K562 (cell line): ENCODE data around the gene DNAJB14. TPM values are rescaled to one million over a fixed set of nuclear protein-coding genes. Genes with fewer than 3 reads are reported as not detected.
A peak's percentile ranks its signal among the peaks of the same experiment; 100 is the strongest.

Experiments used
- BHLHE40 ChIP-seq: IDR thresholded peaks from 2 replicates; pipeline ENCODE4 v1.6.1; 2011; ENCODE audit warnings: low read length, improper control_type of control experiment
- CC2D1A ChIP-seq: fragments of 450-650 bp; IDR thresholded peaks from 2 replicates; pipeline ENCODE4 v1.6.1; 2017; ENCODE audit warnings: mild to moderate bottlenecking
- EP400 ChIP-seq: fragments of 450-650 bp; IDR thresholded peaks from 2 replicates; pipeline ENCODE4 v1.6.1; 2017; ENCODE audit warnings: antibody characterized with exemption, mild to moderate bottlenecking, moderate library complexity
- ETV5 ChIP-seq: sonication (generic); formaldehyde crosslinking; IDR thresholded peaks from 2 replicates; pipeline ENCODE4 v1.4.0; 2020; ENCODE audit warnings: low read depth, mild to moderate bottlenecking, missing genetic modification reagents
- HDAC1 ChIP-seq, 2 experiments: fragments of 450-650 bp; IDR thresholded peaks; 2 replicates each; pipeline ENCODE4 v1.6.1; 2016 to 2017; ENCODE audit warnings: inconsistent platforms in 1 of 2, mild to moderate bottlenecking in 1 of 2, moderate library complexity in 1 of 2
- JUND ChIP-seq, 2 experiments: IDR thresholded peaks; 2 replicates in 1 of 2; 3 replicates in 1 of 2; pipeline ENCODE4 v1.6.1; 2011; ENCODE audit warnings: borderline replicate concordance in 2 of 2, low read depth in 2 of 2, low read length in 2 of 2, improper control_type of control experiment in 1 of 2, missing biosample characterization in 1 of 2, missing genetic modification characterization in 1 of 2, missing genetic modification reagents in 1 of 2
- MITF ChIP-seq: IDR thresholded peaks from 2 replicates; pipeline ENCODE4 v1.6.1; 2014; ENCODE audit warnings: antibody characterized with exemption
- MTA2 ChIP-seq: fragments of 450-650 bp; IDR thresholded peaks from 2 replicates; pipeline ENCODE4 v1.6.1; 2016; ENCODE audit warnings: low read depth
- NR2C2 ChIP-seq, 2 experiments: fragments of 200-800 bp in 1 of 2; sonication (Bioruptor generic) in 1 of 2; sonication (generic) in 1 of 2; formaldehyde crosslinking in 1 of 2; IDR thresholded peaks; 2 replicates each; pipeline versions ENCODE4 v1.6.1 to v1.8.0; 2016 to 2022; ENCODE audit warnings: mild to moderate bottlenecking in 1 of 2, missing compliant biosample characterization in 1 of 2, missing genetic modification characterization in 1 of 2, missing genetic modification reagents in 1 of 2
- PHB ChIP-seq: fragments of 250-450 bp; sonication (Bioruptor Pico); IDR thresholded peaks from 2 replicates; pipeline ENCODE4 v1.5.0; 2021
- TAF9B ChIP-seq: fragments of 450-650 bp; IDR thresholded peaks from 2 replicates; pipeline ENCODE4 v1.6.1; 2018; ENCODE audit warnings: mild to moderate bottlenecking; ENCODE audit not compliant: partially characterized antibody
- ZNF280A ChIP-seq: fragments of 450-650 bp; IDR thresholded peaks from 2 replicates; pipeline ENCODE4 v1.6.1; 2018; ENCODE audit warnings: mild to moderate bottlenecking, low read depth; ENCODE audit not compliant: partially characterized antibody
- polyA plus RNA-seq, 8 experiments: library from polyadenylated mRNA; depleted of rRNA in 4 of 8; stranded (reverse) in 5 of 8; unstranded in 3 of 8; fragments of >200 nt; fragmentation: Nextera tagmentation in 2 of 8; fragmentation: Illumina TruSeq in 1 of 8; extraction: Ambion mirVana in 2 of 8; extraction: Trizol in 1 of 8; gene quantifications; 2 replicates each; pipeline versions ENCODE4 v1.2.1 to v1.2.3, GENCODE V29; 2011 to 2014; ENCODE audit warnings: inconsistent platforms in 1 of 8, missing spikeins in 1 of 8
- total RNA-seq, 7 experiments: library from RNA; depleted of rRNA in 6 of 7; stranded (reverse); fragments of >200 nt in 6 of 7; fragmentation: Illumina TruSeq in 2 of 7; extraction: Trizol in 2 of 7; gene quantifications; 2 replicates each; pipeline versions ENCODE4 v1.2.1 to v1.2.3, GENCODE V29; 2011 to 2021; ENCODE audit warnings: low replicate concordance in 1 of 7
- TF ChIP-seq, protein P1 (sequence below), 3 experiments: fragments of 200-800 bp in 1 of 3; sonication (Bioruptor generic) in 1 of 3; sonication (generic) in 1 of 3; formaldehyde crosslinking in 1 of 3; IDR thresholded peaks; 2 replicates each; pipeline versions ENCODE4 v1.6.1 to v1.8.0; 2016 to 2022; ENCODE audit warnings: mild to moderate bottlenecking in 2 of 3, missing compliant biosample characterization in 2 of 3, missing genetic modification characterization in 2 of 3, missing genetic modification reagents in 1 of 3
- TF ChIP-seq, protein P2 (sequence below): fragments of 450-650 bp; conservative IDR thresholded peaks from 2 replicates; pipeline ENCODE4 v1.6.1; 2016; ENCODE audit warnings: missing genetic modification characterization, low read depth, mild to moderate bottlenecking, missing compliant biosample characterization, moderate library complexity
- TF ChIP-seq, protein P3 (sequence below): fragments of 250-450 bp; sonication (Bioruptor Pico); IDR thresholded peaks from 2 replicates; pipeline ENCODE4 v1.4.0; 2020
- TF ChIP-seq, protein P4 (sequence below): sonication (generic); formaldehyde crosslinking; IDR thresholded peaks from 2 replicates; pipeline ENCODE4 v1.9.0; 2022; ENCODE audit warnings: mild to moderate bottlenecking, missing genetic modification reagents

The DNAJB14 gene
- total and polyA plus RNA-seq, 9 of the 15 experiments (the other 6 are each of a cell fraction or from before 2014, with no cell fraction given), result 5.5 to 28.0 (median 12.7) TPM

GRCh38 chr4:99894161-99894997, 52.0 kb downstream of the DNAJB14 start, which contains the start of gene LAMTOR3 (continued):
- TF ChIP-seq, protein P1, sequence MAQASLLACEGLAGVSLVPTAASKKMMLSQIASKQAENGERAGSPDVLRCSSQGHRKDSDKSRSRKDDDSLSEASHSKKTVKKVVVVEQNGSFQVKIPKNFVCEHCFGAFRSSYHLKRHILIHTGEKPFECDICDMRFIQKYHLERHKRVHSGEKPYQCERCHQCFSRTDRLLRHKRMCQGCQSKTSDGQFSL (CRISPR knock-in tag; IDR thresholded peaks at IDR 0.05), result 0 out of 2 replicates have a peak, but pooled peaks have one; percentile 60
- TF ChIP-seq, protein P1 (tag; IDR thresholded peaks at IDR 0.05), result 0 out of 4 replicates have a peak, but pooled peaks of 1 of the 2 experiments have one; percentile 42
- TF ChIP-seq TAF9B (peak; percentile 45), HDAC1 (IDR thresholded peaks at IDR 0.05) (peak in 1 of 2 experiments; percentile 92; a peak in 3 of 4 replicates), CC2D1A (0 out of 2 replicates have a peak, but pooled peaks have one; percentile 44), NR2C2 (CRISPR knock-in tag; IDR thresholded peaks at IDR 0.05) (peak; percentile 96), NR2C2 (tag; IDR thresholded peaks at IDR 0.05) (peak; percentile 99), PHB (CRISPR knock-in tag) (no peak), ZNF280A (no peak), MITF (peak; percentile 86), ETV5 (no peak), MTA2 (peak; percentile 22; the same call in 1 of the 2 replicates), BHLHE40 (peak; percentile 54; the same call in 1 of the 2 replicates), EP400 (peak; percentile 27; the same call in 1 of the 2 replicates), JUND (IDR thresholded peaks at IDR 0.05; ENCODE audit: borderline replicate concordance, low read depth, low read length) (peak; percentile 44; the same call in 1 of the 2 replicates), JUND (tag; IDR thresholded peaks at IDR 0.05; ENCODE audit: borderline replicate concordance, low read depth, low read length) (no peak; the same call in 2 of the 3 replicates)
- TF ChIP-seq, protein P2, sequence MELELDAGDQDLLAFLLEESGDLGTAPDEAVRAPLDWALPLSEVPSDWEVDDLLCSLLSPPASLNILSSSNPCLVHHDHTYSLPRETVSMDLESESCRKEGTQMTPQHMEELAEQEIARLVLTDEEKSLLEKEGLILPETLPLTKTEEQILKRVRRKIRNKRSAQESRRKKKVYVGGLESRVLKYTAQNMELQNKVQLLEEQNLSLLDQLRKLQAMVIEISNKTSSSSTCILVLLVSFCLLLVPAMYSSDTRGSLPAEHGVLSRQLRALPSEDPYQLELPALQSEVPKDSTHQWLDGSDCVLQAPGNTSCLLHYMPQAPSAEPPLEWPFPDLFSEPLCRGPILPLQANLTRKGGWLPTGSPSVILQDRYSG (tag), result no peak
- TF ChIP-seq, protein P3, sequence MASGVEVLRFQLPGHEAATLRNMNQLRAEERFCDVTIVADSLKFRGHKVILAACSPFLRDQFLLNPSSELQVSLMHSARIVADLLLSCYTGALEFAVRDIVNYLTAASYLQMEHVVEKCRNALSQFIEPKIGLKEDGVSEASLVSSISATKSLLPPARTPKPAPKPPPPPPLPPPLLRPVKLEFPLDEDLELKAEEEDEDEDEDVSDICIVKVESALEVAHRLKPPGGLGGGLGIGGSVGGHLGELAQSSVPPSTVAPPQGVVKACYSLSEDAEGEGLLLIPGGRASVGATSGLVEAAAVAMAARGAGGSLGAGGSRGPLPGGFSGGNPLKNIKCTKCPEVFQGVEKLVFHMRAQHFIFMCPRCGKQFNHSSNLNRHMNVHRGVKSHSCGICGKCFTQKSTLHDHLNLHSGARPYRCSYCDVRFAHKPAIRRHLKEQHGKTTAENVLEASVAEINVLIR (CRISPR knock-in tag), result no peak
- TF ChIP-seq, protein P4, sequence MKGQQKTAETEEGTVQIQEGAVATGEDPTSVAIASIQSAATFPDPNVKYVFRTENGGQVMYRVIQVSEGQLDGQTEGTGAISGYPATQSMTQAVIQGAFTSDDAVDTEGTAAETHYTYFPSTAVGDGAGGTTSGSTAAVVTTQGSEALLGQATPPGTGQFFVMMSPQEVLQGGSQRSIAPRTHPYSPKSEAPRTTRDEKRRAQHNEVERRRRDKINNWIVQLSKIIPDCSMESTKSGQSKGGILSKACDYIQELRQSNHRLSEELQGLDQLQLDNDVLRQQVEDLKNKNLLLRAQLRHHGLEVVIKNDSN (CRISPR knock-in tag), result peak; percentile 88
